ENCODE results near the gene PRR18.

PRR18 gene

DNA sequence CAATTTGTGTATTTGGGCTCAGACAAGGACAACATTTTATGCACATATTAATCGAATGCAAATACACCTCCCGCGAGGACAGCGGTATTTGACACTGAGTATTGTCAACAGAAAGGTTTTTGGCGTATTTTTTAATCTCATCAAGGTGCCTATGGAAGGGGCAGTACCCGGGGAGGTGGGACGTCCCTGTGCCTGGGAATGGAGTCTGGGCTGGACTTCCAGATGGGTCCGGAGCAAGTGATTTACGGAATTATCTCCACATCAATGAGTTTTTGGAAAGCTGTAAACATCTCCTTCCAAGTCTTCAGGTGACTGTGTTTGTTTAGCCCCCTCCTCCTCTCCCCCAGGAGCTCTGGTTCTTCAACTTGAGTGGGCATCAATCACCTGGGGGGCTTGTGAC is 39.8 kb downstream of the PRR18 start:
- H2AFZ ChIP-seq (ENCODE audit: low read depth): no peak overlapping the region
- no peaks in the 10 kb centered on the region for H3K79me2 ChIP-seq (ENCODE audit: insufficient read depth, low read depth)
- no peaks in the 10 kb centered on the region for H3K4me1 ChIP-seq (ENCODE audit: low read depth, poor library complexity, severe bottlenecking)
- H3K4me3 ChIP-seq (IDR thresholded peaks at IDR 0.05; ENCODE audit: insufficient read depth, low read depth, low read length): no peak overlapping the region
- H3K27me3 ChIP-seq (ENCODE audit: insufficient read depth, low read depth): no peaks in the 10 kb centered on the region
- H3K4me2 ChIP-seq: no peak overlapping the region
- no peaks in the 10 kb centered on the region for H4K20me1 ChIP-seq (ENCODE audit: insufficient read depth)
- no peaks in the 10 kb centered on the region for H3K36me3 ChIP-seq (ENCODE audit: insufficient read depth)
- TF ChIP-seq, protein P1, sequence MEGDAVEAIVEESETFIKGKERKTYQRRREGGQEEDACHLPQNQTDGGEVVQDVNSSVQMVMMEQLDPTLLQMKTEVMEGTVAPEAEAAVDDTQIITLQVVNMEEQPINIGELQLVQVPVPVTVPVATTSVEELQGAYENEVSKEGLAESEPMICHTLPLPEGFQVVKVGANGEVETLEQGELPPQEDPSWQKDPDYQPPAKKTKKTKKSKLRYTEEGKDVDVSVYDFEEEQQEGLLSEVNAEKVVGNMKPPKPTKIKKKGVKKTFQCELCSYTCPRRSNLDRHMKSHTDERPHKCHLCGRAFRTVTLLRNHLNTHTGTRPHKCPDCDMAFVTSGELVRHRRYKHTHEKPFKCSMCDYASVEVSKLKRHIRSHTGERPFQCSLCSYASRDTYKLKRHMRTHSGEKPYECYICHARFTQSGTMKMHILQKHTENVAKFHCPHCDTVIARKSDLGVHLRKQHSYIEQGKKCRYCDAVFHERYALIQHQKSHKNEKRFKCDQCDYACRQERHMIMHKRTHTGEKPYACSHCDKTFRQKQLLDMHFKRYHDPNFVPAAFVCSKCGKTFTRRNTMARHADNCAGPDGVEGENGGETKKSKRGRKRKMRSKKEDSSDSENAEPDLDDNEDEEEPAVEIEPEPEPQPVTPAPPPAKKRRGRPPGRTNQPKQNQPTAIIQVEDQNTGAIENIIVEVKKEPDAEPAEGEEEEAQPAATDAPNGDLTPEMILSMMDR (conservative IDR thresholded peaks at IDR 0.05; ENCODE audit: low read depth, low read length): no peak
- no peak overlapping the region for H3K27ac ChIP-seq
- no peak overlapping the region for H3K9ac ChIP-seq

- no peak overlapping the region for H3K27ac ChIP-seq
- no peak overlapping the region for H3K9ac ChIP-seq
- H3K4me2 ChIP-seq: no peak overlapping the region
- no peak overlapping the region for H2AFZ ChIP-seq (ENCODE audit: low read depth)
- no peak overlapping the region for H3K4me3 ChIP-seq (IDR thresholded peaks at IDR 0.05; ENCODE audit: insufficient read depth, low read depth, low read length)
- TF ChIP-seq, protein P1 (conservative IDR thresholded peaks at IDR 0.05; ENCODE audit: low read depth, low read length): no peak
- no peaks in the 10 kb centered on the region for H3K27me3 ChIP-seq (ENCODE audit: insufficient read depth, low read depth)
- no peaks in the 10 kb centered on the region for H3K79me2 ChIP-seq (ENCODE audit: insufficient read depth, low read depth)
- H4K20me1 ChIP-seq (ENCODE audit: insufficient read depth): no peaks in the 10 kb centered on the region
- H3K36me3 ChIP-seq (ENCODE audit: insufficient read depth): no peaks in the 10 kb centered on the region
- no peaks in the 10 kb centered on the region for H3K4me1 ChIP-seq (ENCODE audit: low read depth, poor library complexity, severe bottlenecking)
Observed at GRCh38 chr6:166267526-166267925, 40.7 kb downstream of the PRR18 start.

DNA sequence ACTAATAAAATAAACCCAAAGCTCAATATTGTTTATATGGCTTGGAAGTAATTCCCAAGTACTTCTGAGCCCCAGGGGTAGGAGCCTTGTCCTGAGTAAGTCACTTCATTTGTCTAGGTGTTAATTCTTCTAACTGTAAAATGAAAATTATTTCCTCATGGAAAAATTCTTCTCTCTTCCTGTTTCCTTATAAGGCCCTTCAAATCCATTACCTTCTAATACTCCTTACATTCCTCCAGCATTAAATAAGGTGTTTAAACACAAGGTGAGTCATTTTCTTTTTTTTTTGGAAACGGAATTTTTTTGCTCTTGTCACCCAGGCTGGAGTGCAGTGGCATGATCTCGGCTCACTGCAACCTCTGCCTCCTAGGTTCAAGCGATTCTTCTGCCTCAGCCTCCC is 41.9 kb downstream of the PRR18 start:
- no peak overlapping the region for H2AFZ ChIP-seq (ENCODE audit: low read depth)
- H3K27ac ChIP-seq: no peak overlapping the region
- no peaks in the 10 kb centered on the region for H3K79me2 ChIP-seq (ENCODE audit: insufficient read depth, low read depth)
- no peak overlapping the region for H3K4me3 ChIP-seq (IDR thresholded peaks at IDR 0.05; ENCODE audit: insufficient read depth, low read depth, low read length)
- H4K20me1 ChIP-seq (ENCODE audit: insufficient read depth): no peaks in the 10 kb centered on the region
- H3K36me3 ChIP-seq (ENCODE audit: insufficient read depth): no peaks in the 10 kb centered on the region
- H3K9ac ChIP-seq: no peak overlapping the region
- no peaks in the 10 kb centered on the region for H3K27me3 ChIP-seq (ENCODE audit: insufficient read depth, low read depth)
- H3K4me1 ChIP-seq (ENCODE audit: low read depth, poor library complexity, severe bottlenecking): no peaks in the 10 kb centered on the region
- no peak overlapping the region for H3K4me2 ChIP-seq
- TF ChIP-seq, protein P1 (conservative IDR thresholded peaks at IDR 0.05; ENCODE audit: low read depth, low read length): no peak

- no peak overlapping the region for H2AFZ ChIP-seq (ENCODE audit: low read depth)
- H3K4me1 ChIP-seq (ENCODE audit: low read depth, poor library complexity, severe bottlenecking): no peaks in the 10 kb centered on the region
- H4K20me1 ChIP-seq (ENCODE audit: insufficient read depth): no peaks in the 10 kb centered on the region
- H3K9ac ChIP-seq: no peak overlapping the region
- no peaks in the 10 kb centered on the region for H3K36me3 ChIP-seq (ENCODE audit: insufficient read depth)
- H3K4me2 ChIP-seq: no peak overlapping the region
- H3K79me2 ChIP-seq (ENCODE audit: insufficient read depth, low read depth): no peaks in the 10 kb centered on the region
- no peaks in the 10 kb centered on the region for H3K27me3 ChIP-seq (ENCODE audit: insufficient read depth, low read depth)
- no peak overlapping the region for H3K4me3 ChIP-seq (IDR thresholded peaks at IDR 0.05; ENCODE audit: insufficient read depth, low read depth, low read length)
- TF ChIP-seq, protein P1 (conservative IDR thresholded peaks at IDR 0.05; ENCODE audit: low read depth, low read length): no peak
- no peak overlapping the region for H3K27ac ChIP-seq
Observed at GRCh38 chr6:166262743-166263515, 45.3 kb downstream of the PRR18 start.

All from KMS-11 (cell line).